ENCODE measurements around the gene SCAPER. TPM values are rescaled to one million over a fixed set of nuclear protein-coding genes. Genes with fewer than 3 reads are reported as not detected.
A peak's percentile ranks its signal among the peaks of the same experiment; 100 is the strongest.

Gene SCAPER, protein sequence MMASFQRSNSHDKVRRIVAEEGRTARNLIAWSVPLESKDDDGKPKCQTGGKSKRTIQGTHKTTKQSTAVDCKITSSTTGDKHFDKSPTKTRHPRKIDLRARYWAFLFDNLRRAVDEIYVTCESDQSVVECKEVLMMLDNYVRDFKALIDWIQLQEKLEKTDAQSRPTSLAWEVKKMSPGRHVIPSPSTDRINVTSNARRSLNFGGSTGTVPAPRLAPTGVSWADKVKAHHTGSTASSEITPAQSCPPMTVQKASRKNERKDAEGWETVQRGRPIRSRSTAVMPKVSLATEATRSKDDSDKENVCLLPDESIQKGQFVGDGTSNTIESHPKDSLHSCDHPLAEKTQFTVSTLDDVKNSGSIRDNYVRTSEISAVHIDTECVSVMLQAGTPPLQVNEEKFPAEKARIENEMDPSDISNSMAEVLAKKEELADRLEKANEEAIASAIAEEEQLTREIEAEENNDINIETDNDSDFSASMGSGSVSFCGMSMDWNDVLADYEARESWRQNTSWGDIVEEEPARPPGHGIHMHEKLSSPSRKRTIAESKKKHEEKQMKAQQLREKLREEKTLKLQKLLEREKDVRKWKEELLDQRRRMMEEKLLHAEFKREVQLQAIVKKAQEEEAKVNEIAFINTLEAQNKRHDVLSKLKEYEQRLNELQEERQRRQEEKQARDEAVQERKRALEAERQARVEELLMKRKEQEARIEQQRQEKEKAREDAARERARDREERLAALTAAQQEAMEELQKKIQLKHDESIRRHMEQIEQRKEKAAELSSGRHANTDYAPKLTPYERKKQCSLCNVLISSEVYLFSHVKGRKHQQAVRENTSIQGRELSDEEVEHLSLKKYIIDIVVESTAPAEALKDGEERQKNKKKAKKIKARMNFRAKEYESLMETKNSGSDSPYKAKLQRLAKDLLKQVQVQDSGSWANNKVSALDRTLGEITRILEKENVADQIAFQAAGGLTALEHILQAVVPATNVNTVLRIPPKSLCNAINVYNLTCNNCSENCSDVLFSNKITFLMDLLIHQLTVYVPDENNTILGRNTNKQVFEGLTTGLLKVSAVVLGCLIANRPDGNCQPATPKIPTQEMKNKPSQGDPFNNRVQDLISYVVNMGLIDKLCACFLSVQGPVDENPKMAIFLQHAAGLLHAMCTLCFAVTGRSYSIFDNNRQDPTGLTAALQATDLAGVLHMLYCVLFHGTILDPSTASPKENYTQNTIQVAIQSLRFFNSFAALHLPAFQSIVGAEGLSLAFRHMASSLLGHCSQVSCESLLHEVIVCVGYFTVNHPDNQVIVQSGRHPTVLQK (N-terminal part only)
- 10 to 100 TPM; 29.9 to 86.6 (median 45.6) TPM for total RNA-seq

DNA sequence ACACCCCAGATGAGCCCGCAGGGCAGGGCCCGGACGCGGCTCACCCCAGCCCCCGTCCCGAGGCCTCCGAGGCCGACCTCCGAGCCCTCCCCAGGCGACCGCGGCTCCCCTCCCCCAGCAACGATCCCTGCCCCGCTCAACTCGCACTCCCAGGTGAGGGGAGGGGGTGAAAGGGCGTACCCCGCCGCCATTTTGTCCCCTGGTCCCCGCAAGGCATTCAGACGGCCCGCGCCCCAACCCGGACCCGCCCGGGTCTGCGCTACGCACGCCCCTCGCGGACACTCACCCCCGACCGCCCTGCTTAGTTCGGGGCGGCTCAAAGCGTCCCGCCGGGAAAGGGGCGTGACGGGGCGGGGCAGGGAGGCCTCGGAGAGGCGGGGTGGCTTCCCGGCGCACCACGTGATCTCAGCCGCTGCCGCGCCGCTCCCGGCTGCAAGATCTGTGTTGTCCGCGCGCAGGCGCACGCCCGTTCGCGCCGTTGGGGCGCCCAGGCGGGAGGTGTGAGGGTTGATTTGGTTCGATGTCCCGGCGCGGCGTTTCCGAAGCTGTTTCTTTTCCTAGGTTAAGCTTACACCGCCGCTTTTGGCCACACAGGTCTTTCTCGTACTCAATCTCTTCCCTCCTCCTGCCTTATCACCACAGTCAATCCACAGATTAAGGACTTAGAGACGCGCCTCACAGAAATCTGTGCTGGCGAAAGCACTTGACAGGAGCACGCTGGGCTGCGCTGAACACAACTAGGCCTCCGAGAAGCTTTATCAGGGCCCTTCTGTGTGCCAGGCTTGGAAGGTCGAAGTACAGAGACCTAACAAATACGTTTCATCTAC is at the start of gene SCAPER:
Gene SCAPER, minus strand, starts transcription at position 328 of the 827 bp plus-strand sequence. CDS start 21,523 bp downstream, outside the sequence.
- peaks cover 0 to 20% (median 4%) of the 10 kb centered on the region in 4 donors for H3K4me1 ChIP-seq
- peak; percentile 48 to 50 for TF ChIP-seq POLR2A (IDR thresholded peaks at IDR 0.05)
- TF ChIP-seq, protein P1, sequence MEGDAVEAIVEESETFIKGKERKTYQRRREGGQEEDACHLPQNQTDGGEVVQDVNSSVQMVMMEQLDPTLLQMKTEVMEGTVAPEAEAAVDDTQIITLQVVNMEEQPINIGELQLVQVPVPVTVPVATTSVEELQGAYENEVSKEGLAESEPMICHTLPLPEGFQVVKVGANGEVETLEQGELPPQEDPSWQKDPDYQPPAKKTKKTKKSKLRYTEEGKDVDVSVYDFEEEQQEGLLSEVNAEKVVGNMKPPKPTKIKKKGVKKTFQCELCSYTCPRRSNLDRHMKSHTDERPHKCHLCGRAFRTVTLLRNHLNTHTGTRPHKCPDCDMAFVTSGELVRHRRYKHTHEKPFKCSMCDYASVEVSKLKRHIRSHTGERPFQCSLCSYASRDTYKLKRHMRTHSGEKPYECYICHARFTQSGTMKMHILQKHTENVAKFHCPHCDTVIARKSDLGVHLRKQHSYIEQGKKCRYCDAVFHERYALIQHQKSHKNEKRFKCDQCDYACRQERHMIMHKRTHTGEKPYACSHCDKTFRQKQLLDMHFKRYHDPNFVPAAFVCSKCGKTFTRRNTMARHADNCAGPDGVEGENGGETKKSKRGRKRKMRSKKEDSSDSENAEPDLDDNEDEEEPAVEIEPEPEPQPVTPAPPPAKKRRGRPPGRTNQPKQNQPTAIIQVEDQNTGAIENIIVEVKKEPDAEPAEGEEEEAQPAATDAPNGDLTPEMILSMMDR (IDR thresholded peaks at IDR 0.05) = peak in 2 of 6 experiments; percentile 16 to 19

DNA sequence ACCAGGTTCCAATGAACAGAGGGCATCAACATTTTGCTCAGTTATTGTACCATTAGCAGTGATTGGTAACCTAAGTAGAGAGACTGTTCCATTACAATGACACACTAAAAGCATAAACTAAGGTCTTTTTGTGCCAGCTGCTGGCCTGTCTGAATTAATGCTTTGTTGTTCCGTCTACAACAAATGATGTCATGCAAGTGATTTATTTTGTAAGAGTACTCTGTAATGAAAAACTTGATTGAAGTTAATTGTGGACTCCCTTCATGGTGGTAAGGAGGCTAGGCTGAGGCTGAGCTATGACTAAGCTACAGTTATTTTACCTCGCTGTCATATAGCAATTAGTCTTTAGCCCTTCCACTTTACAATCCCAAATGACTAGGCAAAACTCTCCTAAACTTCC is 49.6 kb upstream of the SCAPER start:
- no peak overlapping the region for H3K27ac ChIP-seq
- TF ChIP-seq POLR2A (IDR thresholded peaks at IDR 0.05) = no peak
- TF ChIP-seq, protein P1 (IDR thresholded peaks at IDR 0.05) = no peak
- no peak for DNase-seq
- no peaks in the 10 kb centered on the region for H3K36me3 ChIP-seq
- H3K9me3 ChIP-seq = no peaks in the 10 kb centered on the region
- H3K27me3 ChIP-seq = no peaks in the 10 kb centered on the region
- H3K4me1 ChIP-seq = no peaks in the 10 kb centered on the region
- H3K4me3 ChIP-seq = no peak overlapping the region

More for the DNA sequence above, at the start of gene SCAPER:
- no peaks in the 10 kb centered on the region for H3K27me3 ChIP-seq
- H3K4me3 ChIP-seq = peak within 1 kb of the TSS; percentile 75 to 90 (median 84)
- DNase-seq = peak; percentile 93 to 97 (median 96)
- H3K36me3 ChIP-seq = no peaks in the 10 kb centered on the region
- H3K27ac ChIP-seq = peak within 1 kb of the TSS; percentile 83 to 89 (median 86)
- no peaks in the 10 kb centered on the region for H3K9me3 ChIP-seq

DNA sequence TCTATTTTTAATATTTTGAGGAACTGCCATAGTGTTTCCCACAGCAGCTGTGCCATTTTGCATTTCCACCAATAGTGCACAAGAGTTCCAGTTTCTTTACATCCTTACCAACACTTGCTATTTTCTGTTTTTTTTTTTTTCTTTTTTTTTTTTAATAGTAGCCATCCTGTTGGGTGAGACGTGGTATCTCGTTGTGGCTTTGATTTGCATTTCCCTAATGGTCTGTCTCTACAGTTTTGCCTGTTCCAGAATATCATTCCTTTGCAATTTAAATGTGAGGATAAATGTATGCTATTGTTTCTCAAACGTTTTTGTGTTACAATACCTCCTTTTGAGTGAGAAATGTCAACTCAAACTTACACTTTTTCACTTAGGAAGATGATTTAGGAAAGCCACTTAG is 48.8 kb upstream of the SCAPER start:
- DNase-seq = no peak
- Histone ChIP-seq H3K36me3 (peaks cover 0 to 5% (median 0%) of the 10 kb centered on the region in 3 donors), H3K27me3 (no peaks in the 10 kb centered on the region), H3K4me3 (no peak overlapping the region), H3K9me3 (no peaks in the 10 kb centered on the region), H3K27ac (no peak overlapping the region), H3K4me1 (no peaks in the 10 kb centered on the region)
- TF ChIP-seq, protein P1 (IDR thresholded peaks at IDR 0.05) = no peak
- no peak for TF ChIP-seq POLR2A (IDR thresholded peaks at IDR 0.05)

DNA sequence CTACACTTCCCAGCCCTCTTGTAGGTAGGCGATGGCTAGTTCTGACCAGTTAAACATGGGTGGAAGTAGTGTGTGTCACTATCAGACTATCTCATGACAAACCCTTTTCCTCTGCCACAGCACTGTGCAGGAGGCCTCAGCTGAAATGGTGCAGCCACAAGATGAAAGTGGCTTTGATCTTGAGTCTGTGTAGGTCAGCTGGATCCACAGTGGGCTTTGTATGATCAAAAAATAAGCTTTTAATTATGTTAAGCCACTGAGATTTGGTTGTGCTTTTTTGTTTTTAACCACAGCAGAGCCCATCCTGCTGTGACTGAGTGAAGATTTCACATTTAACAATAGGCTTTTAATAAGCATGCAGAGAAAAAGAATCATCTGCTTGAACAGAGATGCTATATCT is 46.1 kb upstream of the SCAPER start:
- H3K4me1 ChIP-seq = no peaks in the 10 kb centered on the region
- H3K4me3 ChIP-seq = no peak overlapping the region
- H3K27me3 ChIP-seq = no peaks in the 10 kb centered on the region
- no peaks in the 10 kb centered on the region for H3K9me3 ChIP-seq
- peaks cover 0 to 23% (median 0%) of the 10 kb centered on the region in 3 donors for H3K36me3 ChIP-seq
- H3K27ac ChIP-seq = no peak overlapping the region
- TF ChIP-seq, protein P1 (IDR thresholded peaks at IDR 0.05) = no peak
- TF ChIP-seq POLR2A (IDR thresholded peaks at IDR 0.05) = no peak
- no peak for DNase-seq

All from Peyer's patch (tissue), 4 donors.